ENCODE results near the gene USH2A. TPM values are rescaled to one million over a fixed set of nuclear protein-coding genes. Genes with fewer than 3 reads are reported as not detected.

The USH2A gene
- total RNA-seq, 2 experiments from 2014 or later: not detected

DNA sequence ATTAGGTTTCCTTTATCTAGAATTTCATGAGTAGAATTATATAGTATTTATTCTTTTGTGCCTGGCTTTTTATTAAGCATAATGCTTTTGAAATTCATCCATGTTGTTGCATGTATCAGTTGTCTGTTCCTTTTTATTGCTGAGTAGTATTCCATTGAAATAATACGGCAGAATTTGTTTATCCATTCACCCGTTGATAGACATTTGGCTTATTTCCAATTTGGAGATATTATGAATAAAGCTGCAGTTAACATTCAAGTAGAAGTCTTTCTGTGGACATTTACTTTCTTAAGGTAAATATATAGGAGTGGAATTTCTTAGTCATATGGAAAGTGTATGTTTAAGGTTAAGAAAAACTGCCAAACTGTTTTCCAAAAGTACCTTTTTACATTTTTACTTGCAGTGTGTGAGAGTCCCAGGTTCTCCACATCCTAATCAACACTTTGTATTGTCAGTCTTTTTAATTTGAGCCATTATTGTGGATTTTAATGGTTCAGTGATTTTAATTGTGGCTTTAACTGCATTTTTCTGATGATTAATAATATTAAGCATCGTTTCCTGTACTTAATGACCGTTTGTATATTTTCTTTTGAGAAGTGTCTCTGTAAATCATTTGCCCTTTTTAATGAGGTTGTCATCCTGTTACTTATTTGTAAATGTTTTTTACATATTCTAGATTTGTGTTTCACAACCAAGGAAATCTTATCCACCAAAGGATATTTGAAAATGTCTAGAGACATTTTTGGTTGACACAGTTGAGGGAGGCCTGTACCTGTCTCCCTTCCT is 833.4 kb downstream of the USH2A start:
- Mint-ChIP-seq H3K4me3 (no peak overlapping the region), H3K27ac (no peak overlapping the region), H3K9me3 (ENCODE audit: low read depth) (peaks cover 1% of the 10 kb centered on the region), H3K4me1 (no peaks in the 10 kb centered on the region), H3K36me3 (ENCODE audit: low read depth) (peaks cover 29% of the 10 kb centered on the region), H3K27me3 (no peaks in the 10 kb centered on the region)
- no peak for DNase-seq
- ChIA-PET POLR2A (no interaction called here), CTCF (no interaction called here)
- intact Hi-C loops (cut with DNase I, micrococcal nuclease): no loop called here
- ATAC-seq: no peak

DNA sequence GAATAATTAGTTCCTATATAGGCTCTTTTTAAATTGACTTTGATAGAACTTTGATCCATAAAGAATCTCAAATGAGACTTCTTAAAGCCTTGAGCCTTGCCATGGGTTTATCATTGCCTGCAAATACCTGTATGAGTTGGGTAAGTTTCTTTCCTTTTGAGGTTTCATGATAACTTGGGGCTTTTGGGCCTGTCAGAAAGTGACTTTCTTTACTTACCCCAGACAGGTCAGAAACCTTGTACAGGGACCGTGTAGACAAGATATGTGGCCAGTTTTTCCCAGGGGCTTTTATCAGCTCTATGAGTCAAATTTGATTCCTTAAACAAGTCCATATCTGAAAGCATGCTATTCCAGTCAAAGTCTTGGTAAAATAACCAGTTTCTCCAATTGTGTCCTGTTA is 838.9 kb downstream of the USH2A start:
- ChIA-PET CTCF (interaction anchor here (0.6 to 0.8 kb wide), 2 partner anchors 12 to 59 kb away, joined by 4 to 5 read pairs; no protein-coding TSS in a partner anchor), POLR2A (no interaction called here)
- Mint-ChIP-seq H3K4me1 (no peaks in the 10 kb centered on the region), H3K27ac (no peak overlapping the region), H3K27me3 (no peaks in the 10 kb centered on the region), H3K9me3 (ENCODE audit: low read depth) (peaks cover 3% of the 10 kb centered on the region), H3K4me3 (no peak overlapping the region), H3K36me3 (ENCODE audit: low read depth) (peaks cover 34% of the 10 kb centered on the region)
- intact Hi-C loops (cut with DNase I, micrococcal nuclease): no loop called here
- ATAC-seq (no peak), DNase-seq (no peak)

DNA sequence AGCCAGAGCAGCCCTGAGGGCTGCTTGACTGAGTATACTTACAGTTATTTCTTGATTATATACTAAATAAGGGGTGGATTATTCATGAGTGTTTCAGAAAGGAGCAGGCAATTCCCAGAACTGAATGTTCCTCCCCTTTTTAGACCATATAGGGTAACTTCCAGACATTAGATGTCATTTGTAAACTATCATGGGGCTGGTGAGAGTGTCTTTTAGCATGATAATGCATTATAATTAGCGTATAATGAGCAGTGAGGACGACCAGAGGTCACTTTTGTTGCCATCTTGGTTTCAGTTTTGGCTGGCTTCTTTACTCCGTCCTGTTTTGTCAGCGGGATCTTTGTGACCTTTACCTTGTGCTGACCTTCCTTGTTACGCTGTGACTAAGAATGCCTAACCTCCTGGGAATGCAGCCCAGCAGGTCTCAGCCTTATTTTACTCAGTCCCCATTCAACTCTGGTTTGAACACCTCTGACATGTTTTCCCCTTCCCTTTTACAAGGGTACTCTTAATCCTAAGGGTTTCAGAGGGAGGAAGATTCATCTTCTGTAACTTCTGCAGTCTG is 840.0 kb downstream of the USH2A start:
- peaks cover 3% of the 10 kb centered on the region for H3K9me3 Mint-ChIP-seq (ENCODE audit: low read depth)
- peaks cover 36% of the 10 kb centered on the region for H3K36me3 Mint-ChIP-seq (ENCODE audit: low read depth)
- no peak overlapping the region for H3K27ac Mint-ChIP-seq
- DNase-seq (no peak), ATAC-seq (no peak)
- H3K27me3 Mint-ChIP-seq: no peaks in the 10 kb centered on the region
- H3K4me1 Mint-ChIP-seq: no peaks in the 10 kb centered on the region
- ChIA-PET CTCF (no interaction called here), POLR2A (no interaction called here)
- no peak overlapping the region for H3K4me3 Mint-ChIP-seq
- intact Hi-C loops (cut with DNase I, micrococcal nuclease): no loop called here

DNA sequence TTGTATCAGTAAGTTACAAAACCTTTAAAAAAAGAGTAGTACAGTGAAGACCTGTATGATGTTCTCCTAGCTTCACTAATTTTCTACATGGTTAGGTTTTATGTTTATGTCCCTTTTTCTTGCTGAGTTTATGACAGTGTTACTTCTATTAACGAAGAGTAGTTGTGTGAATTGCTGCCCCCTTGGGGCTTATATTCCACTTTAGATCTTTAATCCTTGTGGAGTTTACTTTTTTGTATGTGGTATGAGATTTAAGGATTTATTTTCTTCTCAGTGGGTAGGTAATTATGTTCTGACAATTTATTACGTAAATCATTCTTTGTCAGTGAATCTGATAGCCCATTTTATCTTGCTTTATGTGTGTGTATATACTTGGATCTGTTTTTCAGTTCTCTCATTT is 841.4 kb downstream of the USH2A start:
- CTCF ChIA-PET: no interaction called here
- H3K36me3 Mint-ChIP-seq (ENCODE audit: low read depth): peaks cover 38% of the 10 kb centered on the region

More for the DNA sequence above, 841.4 kb downstream of the USH2A start:
- Mint-ChIP-seq H3K27ac (no peak overlapping the region), H3K4me1 (no peaks in the 10 kb centered on the region), H3K9me3 (ENCODE audit: low read depth) (peaks cover 3% of the 10 kb centered on the region), H3K4me3 (no peak overlapping the region), H3K27me3 (no peaks in the 10 kb centered on the region)
- no peak for ATAC-seq
- intact Hi-C loops (cut with DNase I, micrococcal nuclease): no loop called here
- POLR2A ChIA-PET: no interaction called here
- DNase-seq: no peak

Measured in activated CD4-positive, alpha-beta T cell treated with anti-CD3 and anti-CD28 coated beads for 36 hours (primary cell).